GM19035 (cell line): Measurements from ENCODE around the gene MRTFA.
"Not testable (repeated sequence)": the region's sequence is repeated elsewhere in the genome, so short reads cannot be mapped to it uniquely, and the experiment has no call there.

Source experiments
- ATAC-seq: cut with Tn5 transposase; IDR thresholded peaks from one replicate; pipeline ENCODE4 v1.9.1; 2021; ENCODE audit not compliant: unreplicated experiment

Gene MRTFA

GRCh38 chr22:40500465-40500786, 136.1 kb downstream of the MRTFA start:
- ATAC-seq = not testable (repeated sequence)

- no peak for ATAC-seq
Observed at GRCh38 chr22:40499209-40499623, 137.3 kb downstream of the MRTFA start.

DNA sequence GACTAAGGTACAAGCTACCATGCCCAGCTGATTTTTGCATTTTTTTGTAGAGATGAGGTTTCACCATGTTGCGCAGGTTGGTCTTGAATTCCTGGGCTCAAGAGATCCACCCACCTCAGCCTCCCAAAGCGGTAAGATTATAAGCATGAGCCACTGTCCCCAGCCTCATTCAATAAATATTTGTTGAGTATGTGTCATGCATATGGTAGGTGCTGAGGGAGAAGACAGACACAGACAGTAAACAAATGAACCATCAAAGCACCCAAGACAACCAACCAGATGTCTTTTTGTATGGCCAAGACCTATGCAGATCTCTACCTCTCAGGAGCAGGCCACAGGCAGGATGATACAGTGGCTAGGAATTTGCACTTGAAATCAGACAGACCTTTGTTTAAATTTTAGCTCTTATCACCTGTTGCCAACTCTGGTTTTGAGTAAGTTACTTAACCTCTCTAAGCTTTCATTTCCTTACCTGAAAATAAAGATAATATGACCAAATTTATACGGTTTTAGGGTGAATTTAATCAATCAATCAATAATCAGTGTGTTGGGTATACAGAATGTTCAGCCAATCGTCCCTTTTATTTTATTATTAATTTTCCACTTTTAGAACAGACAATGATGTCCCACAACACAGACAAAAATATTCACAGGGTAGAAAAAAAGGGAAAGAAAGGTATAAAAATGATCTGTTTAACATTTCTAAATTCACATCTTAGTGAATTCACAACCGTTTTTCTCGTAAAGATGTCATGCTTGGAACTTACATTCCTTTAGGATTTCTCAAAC, 137.9 kb downstream of the MRTFA start:
- ATAC-seq = no peak

- ATAC-seq = no peak
Observed at GRCh38 chr22:40493441-40493840, 143.1 kb downstream of the MRTFA start.

DNA sequence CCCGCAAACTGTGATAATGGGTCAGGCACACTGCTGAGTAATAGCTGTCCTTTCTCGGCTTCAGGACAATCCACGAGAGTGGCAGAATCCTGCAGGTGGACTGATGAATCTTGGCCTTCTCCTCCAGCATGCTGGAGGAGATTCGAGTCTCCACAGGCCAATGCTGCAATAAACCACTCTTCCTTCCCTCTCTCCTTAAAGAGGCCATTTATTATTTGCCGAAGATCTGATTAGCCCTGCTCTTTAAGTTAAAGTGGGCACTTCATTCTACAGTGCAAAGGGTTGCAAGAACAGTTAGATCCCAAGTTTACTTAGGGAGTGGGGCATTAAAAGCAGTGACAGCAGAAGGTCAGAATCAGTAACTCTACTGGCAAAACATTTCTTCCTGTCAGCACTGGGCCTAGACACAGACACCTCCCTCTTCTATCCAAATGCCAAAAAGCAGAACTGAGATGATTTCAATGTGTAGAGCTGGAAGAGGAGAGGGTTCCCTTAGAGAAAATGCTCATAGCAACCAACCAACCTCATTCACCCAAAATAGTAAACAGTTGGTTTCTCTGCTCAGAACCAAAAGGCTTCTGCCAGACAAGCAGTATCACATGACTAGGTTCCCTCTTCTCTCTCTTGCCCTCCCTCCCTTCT, 144.4 kb downstream of the MRTFA start:
- ATAC-seq = peak; percentile 91

DNA sequence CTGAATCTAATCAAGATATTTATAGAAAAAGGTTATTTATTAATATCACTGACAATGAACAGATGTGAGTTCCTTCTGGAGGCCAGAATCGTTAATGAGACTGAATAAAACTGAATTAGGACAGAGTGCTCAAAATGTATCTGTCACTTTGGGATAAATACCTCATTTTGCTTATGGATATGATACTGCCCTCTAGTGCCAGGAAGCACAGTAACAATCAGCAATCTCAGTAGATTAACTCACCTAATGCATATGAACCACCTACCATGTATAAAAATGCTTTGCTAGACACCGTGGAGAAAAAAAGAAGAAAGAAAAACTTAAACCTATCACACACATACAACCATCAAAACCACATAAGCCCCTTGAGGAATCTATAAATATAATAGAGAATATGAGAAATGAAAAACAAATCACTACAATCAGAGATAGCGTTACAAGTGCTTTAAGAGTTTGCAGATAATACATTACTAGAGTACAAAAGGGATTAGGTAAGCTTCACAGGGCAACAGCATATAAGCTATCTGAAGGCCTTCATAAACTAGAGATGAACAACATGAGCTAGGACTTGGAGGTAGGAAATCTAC, 148.8 kb downstream of the MRTFA start:
- no peak for ATAC-seq

DNA sequence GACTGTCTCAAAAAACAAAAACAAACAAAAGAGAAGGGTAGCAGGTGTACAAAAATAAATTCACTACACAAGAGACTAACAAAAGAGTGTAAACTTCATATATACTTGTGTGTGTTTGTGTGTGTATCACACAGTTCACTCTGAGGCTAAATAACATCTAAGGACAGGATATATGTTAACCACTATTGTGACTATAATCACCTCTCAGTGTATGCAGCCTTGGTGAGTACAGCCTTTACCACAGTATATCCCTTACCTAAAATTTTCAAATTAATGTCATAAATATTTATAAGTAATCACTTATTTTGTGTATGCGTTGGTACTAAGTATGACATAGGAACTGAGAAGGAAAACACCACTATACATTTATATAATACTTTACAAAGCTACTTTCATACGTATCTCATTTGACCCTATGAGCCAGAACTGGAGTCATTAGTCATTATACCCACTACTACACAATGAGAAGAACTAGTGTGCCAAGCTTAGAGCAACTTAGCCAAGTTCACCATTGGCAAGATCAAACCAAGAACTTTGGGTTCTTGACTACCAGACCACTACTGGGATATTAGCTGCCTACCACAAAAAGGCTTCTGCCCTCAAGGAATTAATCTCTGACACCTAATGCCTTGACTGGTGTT, 149.4 kb downstream of the MRTFA start:
- ATAC-seq = no peak

DNA sequence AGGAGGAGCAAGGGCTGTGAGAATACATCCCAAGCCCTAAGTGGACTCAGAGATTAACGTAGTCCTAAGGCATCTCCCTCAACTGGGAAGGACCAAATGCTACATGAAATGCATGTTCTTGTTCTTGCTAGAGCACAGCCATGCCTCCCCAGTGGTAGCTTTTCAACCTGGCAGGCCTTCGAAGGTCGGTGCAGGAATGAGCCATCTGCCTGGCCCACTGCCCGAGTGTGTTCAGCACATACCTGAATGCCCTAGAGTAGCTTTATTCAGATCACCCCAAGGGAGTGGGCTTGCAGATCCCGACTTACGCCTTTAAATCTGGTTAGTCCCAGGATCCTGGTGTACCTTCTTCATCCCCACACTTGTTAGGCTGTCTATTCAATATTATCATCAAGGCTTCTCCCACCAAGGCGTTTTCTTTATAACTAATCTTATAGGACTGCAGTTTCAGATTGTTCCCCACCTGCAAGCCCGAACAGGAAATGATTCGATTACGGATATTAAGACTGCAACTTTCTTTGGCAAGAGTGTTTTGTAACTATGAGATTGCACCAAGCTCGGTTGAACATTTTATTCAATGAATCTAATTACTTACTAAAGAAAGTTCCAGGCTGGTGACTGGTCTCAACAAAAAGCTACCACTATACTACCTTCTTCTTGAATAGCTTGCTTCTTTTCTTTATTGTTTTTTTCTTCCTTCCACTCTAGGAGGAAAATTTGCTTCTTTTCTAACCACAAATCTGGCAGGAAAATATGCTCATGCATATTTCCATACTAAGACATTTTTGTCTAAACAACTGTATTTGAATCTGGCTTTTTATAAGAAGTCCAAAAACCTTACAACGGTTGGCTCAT, 150.5 kb downstream of the MRTFA start:
- no peak for ATAC-seq

DNA sequence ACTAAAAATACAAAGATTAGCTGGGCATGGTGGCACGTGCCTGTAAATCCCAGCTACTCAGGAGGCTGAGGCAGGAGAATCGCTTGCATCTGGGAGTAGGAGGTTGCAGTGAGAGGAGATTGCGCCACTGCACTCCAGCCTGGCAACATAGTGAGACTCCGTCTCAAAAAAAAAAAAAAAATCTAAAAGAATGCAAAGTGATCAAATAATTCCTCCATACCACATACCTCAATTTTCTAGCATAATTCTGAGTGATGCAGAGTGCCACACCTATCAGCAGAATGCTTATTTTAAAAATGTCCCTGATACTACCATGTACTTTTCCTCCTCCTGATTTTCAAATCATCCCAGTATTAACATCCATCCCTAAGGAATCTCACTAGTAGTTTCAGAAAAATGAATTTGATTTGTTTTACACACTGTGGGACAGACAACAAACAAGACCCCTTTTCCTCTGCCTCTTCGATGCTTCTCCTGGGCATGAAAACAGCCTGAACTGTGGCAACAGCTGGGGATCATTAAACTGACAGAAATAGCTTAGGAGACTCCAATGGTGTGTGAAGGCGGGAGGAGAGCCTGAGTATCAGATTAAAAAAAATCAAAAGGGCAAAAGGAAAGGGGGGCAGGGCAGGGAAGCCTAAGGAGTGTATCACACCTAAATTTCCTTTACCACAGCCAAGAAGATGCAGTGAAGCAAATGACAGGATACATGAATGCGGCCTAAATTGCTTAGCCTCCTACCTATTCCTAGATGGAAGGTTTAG, 151.4 kb downstream of the MRTFA start:
- no peak for ATAC-seq

GRCh38 chr22:40482886-40483285, 153.6 kb downstream of the MRTFA start:
- no peak for ATAC-seq

DNA sequence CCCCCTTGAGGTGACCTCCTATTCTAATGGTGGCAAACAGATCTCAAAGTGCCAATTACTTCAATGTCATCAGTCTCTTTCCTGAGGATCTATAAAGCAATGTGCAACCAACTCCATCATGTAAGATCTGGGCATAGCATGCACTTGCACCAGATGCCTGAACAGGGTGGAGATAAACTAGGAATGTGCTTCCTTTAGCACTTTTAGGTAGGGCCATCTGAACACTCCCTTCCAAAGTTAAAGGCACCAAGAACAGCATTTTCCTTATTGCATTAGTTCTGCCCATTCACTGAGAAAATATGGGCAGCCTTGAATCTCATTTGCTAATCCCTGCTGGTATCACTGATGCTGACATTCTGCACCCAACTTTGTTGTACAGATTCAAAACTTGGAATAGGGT, 154.1 kb downstream of the MRTFA start:
- no peak for ATAC-seq

GRCh38 chr22:40480996-40481395, 155.5 kb downstream of the MRTFA start:
- ATAC-seq = no peak

GRCh38 chr22:40479887-40480538, 156.5 kb downstream of the MRTFA start:
- no peak for ATAC-seq

DNA sequence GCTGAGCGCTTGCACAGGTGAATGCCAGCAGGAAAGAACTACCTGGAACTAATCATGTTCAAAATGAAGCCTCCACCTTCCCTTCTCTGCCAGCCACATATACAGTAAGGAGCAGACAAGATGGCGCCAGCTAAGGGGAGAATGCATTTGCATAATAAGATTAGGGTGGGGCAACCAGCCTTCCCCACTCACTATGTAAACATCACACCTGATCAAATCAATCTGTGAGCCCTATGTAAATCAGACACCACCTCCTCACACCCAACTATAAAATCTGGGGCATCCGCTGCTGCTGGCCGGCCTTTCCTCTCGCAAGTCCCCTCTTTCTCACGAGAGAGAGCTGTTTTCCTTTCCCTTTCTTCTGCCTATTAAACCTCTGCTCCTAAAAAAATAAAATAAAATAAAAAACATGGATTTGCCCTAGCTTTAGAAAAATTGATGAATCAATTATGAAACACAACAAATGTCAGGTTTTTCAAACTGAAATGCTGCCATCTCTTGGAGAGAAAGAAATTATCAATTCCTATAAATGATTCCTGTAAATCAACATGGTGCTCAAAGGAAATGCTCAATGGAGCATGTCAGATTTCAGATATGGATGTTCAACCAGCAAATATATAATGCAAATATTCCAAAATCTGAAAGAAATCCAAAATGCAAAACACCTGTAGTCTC, 157.3 kb downstream of the MRTFA start:
- no peak for ATAC-seq

DNA sequence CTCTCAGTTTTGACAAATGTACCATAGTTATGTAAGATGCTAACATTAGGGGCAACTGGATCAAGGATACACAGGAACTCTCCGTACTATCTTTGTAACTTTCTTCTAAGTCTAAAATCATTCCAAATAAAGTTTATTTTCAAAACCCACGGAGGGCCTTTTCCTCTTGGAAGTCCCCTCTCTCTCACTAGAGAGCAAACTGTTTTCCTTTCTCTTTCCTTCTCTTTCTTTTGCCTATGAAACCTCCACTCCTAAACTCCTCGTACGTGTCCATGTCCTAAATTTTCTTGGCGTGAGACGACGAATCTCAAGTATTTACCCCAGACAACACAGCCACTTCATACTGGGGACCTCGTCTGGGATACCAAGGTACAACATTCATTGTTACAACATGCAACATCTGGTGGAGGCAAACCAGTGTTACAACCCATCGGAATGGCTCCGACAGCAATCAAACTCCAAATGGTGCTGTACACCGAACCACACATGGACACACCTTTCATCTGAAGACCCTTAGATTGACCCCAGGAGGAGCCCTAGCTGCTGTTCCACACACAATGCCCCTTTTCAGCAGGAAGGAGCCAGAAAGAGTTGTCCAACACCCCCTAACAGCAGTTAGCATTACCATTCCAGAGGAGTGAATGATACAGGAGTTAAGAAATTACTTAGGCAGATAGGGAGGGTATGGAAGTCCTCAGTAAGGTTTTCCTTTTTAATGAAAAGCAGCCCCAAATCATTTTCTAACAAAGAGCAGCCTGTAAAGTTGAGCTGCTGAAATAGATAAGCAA, 158.0 kb downstream of the MRTFA start:
- no peak for ATAC-seq

DNA sequence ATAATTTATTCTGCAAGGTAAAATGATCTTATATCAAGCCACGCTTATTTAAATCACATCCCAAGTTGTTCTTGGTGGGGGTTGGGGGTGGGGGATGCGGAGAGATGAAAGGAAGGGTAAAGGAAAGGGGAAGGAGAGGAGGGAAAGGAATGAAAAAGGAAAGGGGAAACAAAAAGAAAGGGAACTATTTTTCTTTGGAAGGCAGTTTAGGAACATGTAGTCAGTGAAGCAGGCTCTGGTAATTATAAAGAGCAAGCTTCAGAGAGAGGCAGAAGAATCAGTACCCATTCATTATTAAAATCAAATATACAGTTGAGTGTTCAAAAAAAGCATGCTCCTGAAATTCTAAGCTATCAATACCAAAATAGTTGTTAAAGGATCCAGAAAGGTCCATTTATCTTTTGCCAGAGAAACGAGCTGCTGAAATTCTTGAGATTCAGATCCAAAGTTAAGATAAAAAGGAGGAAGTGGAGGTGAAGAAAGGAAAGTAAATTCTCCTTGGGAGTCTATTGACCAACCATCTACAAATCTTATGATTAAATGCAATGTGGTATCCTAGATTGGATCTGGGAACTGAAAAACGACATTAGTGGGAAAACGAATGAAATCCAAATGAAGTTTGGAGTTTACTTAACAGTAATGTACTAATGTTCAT, 158.7 kb downstream of the MRTFA start:
- ATAC-seq = no peak

DNA sequence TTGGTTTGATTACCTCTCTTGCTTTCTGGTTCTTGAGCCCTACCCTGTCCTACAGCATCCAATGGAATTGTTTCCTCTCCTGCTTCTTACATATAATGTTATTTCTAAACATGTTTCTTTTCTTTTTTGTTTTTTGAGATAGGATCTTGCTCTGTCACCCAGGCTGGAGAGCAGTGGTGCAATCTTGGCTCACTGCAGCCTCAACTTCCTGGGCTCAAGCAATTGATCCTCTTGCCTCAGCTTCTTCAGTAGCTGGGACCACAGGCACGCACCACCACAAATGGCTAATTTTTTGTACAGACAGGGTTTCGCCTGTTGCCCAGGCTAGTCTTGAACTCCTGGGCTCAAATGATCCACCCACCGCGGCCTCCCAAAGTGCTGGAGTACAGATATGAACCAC, 160.2 kb downstream of the MRTFA start:
- ATAC-seq = no peak

DNA sequence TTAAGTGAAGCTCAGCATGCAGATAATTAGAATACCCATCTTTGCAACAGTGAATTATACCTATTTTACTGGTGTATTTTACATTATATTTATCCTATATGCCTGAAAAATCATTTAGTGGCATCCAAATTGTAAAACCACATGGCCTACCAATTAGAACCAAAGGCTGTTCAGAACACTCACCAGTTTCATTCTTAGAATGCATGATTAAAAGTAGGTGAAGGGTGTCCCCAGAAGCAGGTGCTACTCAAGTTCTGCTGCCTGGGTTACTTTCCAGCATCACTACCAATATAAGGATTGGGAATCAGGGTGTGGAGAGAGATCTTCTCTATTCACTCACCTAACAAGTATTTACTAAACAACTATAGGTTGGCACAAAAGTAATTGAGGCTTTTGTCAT, 162.8 kb downstream of the MRTFA start:
- no peak for ATAC-seq
